Measurements from ENCODE around the gene LRRC10B. TPM values are rescaled to one million over a fixed set of nuclear protein-coding genes. Genes with fewer than 3 reads are reported as not detected.
A peak's percentile ranks its signal among the peaks of the same experiment; 100 is the strongest.

Gene LRRC10B
- total and polyA plus RNA-seq, 2 of the 8 experiments (the other 6 are each of a cell fraction or from before 2014, with no cell fraction given), result 0.47 to 0.71 TPM

GRCh38 chr11:61502522-61502921 is 6.0 kb upstream of the LRRC10B start:
- no peak for FAIRE-seq
- H3K9ac ChIP-seq (replicated peaks in 1 of 4; ENCODE audit: extremely low read depth in 1 of 4, low read depth in 3 of 4, low read length in 3 of 4), result no peak overlapping the region
- TF ChIP-seq HDAC2 (IDR thresholded peaks at IDR 0.05; ENCODE audit: borderline replicate concordance in 1 of 2, low read depth in 2 of 2, low read length in 2 of 2) (no peak), CREB1 (IDR thresholded peaks at IDR 0.05) (no peak), TAF7 (optimal IDR thresholded peaks at IDR 0.05; ENCODE audit: borderline replicate concordance, low read depth, low read length) (no peak), CEBPB (IDR thresholded peaks at IDR 0.05; ENCODE audit: low read depth, low read length) (no peak), TEAD4 (IDR thresholded peaks at IDR 0.05; ENCODE audit: low read depth, low read length) (no peak), EZH2 (IDR thresholded peaks at IDR 0.05; ENCODE audit: low read depth, low read length, severe bottlenecking) (no peak), JUN (IDR thresholded peaks at IDR 0.05; ENCODE audit: low read depth, low read length) (no peak), ATF3 (IDR thresholded peaks at IDR 0.05; ENCODE audit: insufficient read depth, low read depth, low read length) (no peak), EGR1 (IDR thresholded peaks at IDR 0.05; ENCODE audit: borderline replicate concordance, low read depth, low read length) (no peak), SP4 (IDR thresholded peaks at IDR 0.05; ENCODE audit: low read length) (no peak), EP300 (IDR thresholded peaks at IDR 0.05; ENCODE audit: borderline replicate concordance in 1 of 2, low read depth in 2 of 2, low read length in 2 of 2) (no peak)

More at GRCh38 chr11:61502522-61502921, 6.0 kb upstream of the LRRC10B start:
- Histone ChIP-seq H2BK5ac (ENCODE audit: low read depth, low read length) (no peak overlapping the region; the same call in 1 of the 2 replicates), H3K36me3 (ENCODE audit: control insufficient read depth in 2 of 4, insufficient read depth in 4 of 4, low read length in 3 of 4) (no peaks in the 10 kb centered on the region), H2BK12ac (ENCODE audit: low read depth, low read length) (peak overlapping the region; percentile 10; the same call in 1 of the 2 replicates), H2AFZ (ENCODE audit: low read length) (no peak overlapping the region), H4K5ac (ENCODE audit: insufficient read length, low read depth, low read length) (no peak overlapping the region), H3K18ac (ENCODE audit: extremely low read depth, low read length) (0 out of 2 replicates have a peak overlapping the region, but pooled peaks have one; percentile 10), H3K79me2 (ENCODE audit: control insufficient read depth in 1 of 2, insufficient read depth in 2 of 2, low read length in 2 of 2) (no peaks in the 10 kb centered on the region), H3K27me3 (replicated peaks in 1 of 4; ENCODE audit: control insufficient read depth in 3 of 4, extremely low read depth in 1 of 4, insufficient read depth in 3 of 4, low read length in 3 of 4) (peaks cover 5 to 26% (median 20%) of the 10 kb centered on the region in 4 experiments), H3K9me3 (ENCODE audit: insufficient read depth in 2 of 2, low read depth in 1 of 2, low read length in 1 of 2) (no peaks in the 10 kb centered on the region), H3K4me2 (ENCODE audit: insufficient read depth in 1 of 2, low read depth in 2 of 2, low read length in 2 of 2) (no peak overlapping the region), H2BK20ac (ENCODE audit: low read length) (peak overlapping the region; percentile 82; the same call in 1 of the 2 replicates), H3K27ac (ENCODE audit: low read depth, low read length) (no peak overlapping the region), H3K56ac (replicated peaks; ENCODE audit: insufficient read length, low read depth, low read length) (no peak overlapping the region), H3K4ac (replicated peaks; ENCODE audit: insufficient read length, low read depth, low read length) (peak overlapping the region; percentile 4), H4K8ac (ENCODE audit: extremely low read depth, insufficient read depth, low read length) (no peak overlapping the region), H3K79me1 (ENCODE audit: low read depth, low read length) (no peaks in the 10 kb centered on the region; the same call in 1 of the 2 replicates), H4K20me1 (replicated peaks in 1 of 2; ENCODE audit: control insufficient read depth in 1 of 2, insufficient read depth in 2 of 2, low read length in 2 of 2) (peaks cover 0 to under 1% of the 10 kb centered on the region in 2 experiments), H3K14ac (ENCODE audit: insufficient read length) (no peak overlapping the region), H3K23ac (ENCODE audit: insufficient read length) (no peak overlapping the region), H3K4me1 (replicated peaks in 1 of 4; ENCODE audit: control insufficient read depth in 3 of 4, insufficient read depth in 4 of 4, low read length in 3 of 4) (peaks cover 7 to 22% (median 13%) of the 10 kb centered on the region in 4 experiments), H3K23me2 (ENCODE audit: low read depth, low read length) (peaks cover 2% of the 10 kb centered on the region; the same call in 1 of the 2 replicates), H3K4me3 (ENCODE audit: extremely low read depth in 1 of 4, insufficient read depth in 2 of 4, low read depth in 3 of 4, low read length in 4 of 4) (no peak overlapping the region), H4K91ac (replicated peaks; ENCODE audit: insufficient read length, low read length) (peak overlapping the region; percentile 26), H2BK120ac (replicated peaks; ENCODE audit: low read depth, low read length) (no peak overlapping the region), H2AK5ac (ENCODE audit: low read depth, low read length) (no peak overlapping the region), H2BK15ac (ENCODE audit: low read length) (no peak overlapping the region)
- POLR2A ChIA-PET (ENCODE audit: partially characterized antibody), result interaction anchor here (0.8 to 2.5 kb wide), 3 partner anchors 8 to 13 kb away, joined by 3 to 7 read pairs (median 4); no protein-coding TSS in a partner anchor
- DNase-seq (ENCODE audit: low read depth in 1 of 2, low spot score in 2 of 2), result no peak
- CTCF ChIA-PET (ENCODE audit: partially characterized antibody), result interaction anchor here (0.9 to 40.4 kb wide), 9 partner anchors 9 to 136 kb away, joined by 3 to 2106 read pairs (median 4); a partner anchor contains a TSS
- WGBS, 2 experiments (ENCODE audit: extremely low coverage in 1 of 2, insufficient coverage in 1 of 2, insufficient read length in 1 of 2, insufficient replicate concordance in 2 of 2, low coverage in 1 of 2, low lambda C conversion rate in 2 of 2, missing lambda C conversion rate in 1 of 2), result 73% methylated on average over 1 of the region's 1 CpG; no CpG with 5 or more reads in 1 of the 2 experiments
